B cell (primary cell): ENCODE measurements around the gene PRSS36. TPM values are rescaled to one million over a fixed set of nuclear protein-coding genes. Genes with fewer than 3 reads are reported as not detected.

Source experiments
- ATAC-seq: fragments of 200-7000 bp; cut with Tn5 transposase; one replicate; pipeline ENCODE4 v1.10.0; 2021; ENCODE audit warnings: low read depth, mild to moderate bottlenecking, moderate number of reproducible peaks, moderate library complexity
- CTCF ChIA-PET: fragments of 350-600 bp; sonication (Branson Sonifier 250); formaldehyde crosslinking; loops from one replicate; lab custom pipeline; 2021; ENCODE audit warnings: antibody characterized with exemption, inconsistent platforms; lab: Charles Lee
- POLR2A ChIA-PET: fragments of 350-600 bp; sonication (Branson Sonifier 250); formaldehyde crosslinking; loops from one replicate; lab custom pipeline; 2021; ENCODE audit warnings: antibody characterized with exemption; lab: Charles Lee
- DNase-seq: peaks from one replicate; pipeline ENCODE4 v3.0.0; 2013
- H2AFZ ChIP-seq: 2 replicates; pipeline ENCODE4 v1.6.1; 2012; ENCODE audit warnings: mild to moderate bottlenecking, low read depth, low read length; ENCODE audit not compliant: insufficient read depth, poor library complexity, severe bottlenecking
- H3K27ac ChIP-seq, 2 donors: 1 replicate in 1 of 2; 2 replicates in 1 of 2; pipeline ENCODE4 v1.5.1; 2012 to 2013; ENCODE audit warnings: low read length in 2 of 2, mild to moderate bottlenecking in 2 of 2, moderate library complexity in 1 of 2
- H3K27me3 ChIP-seq, 4 experiments: fragments of 200-600 bp in 1 of 4; sonication (generic) in 1 of 4; replicated peaks in 1 of 4; 1 replicate in 2 of 4; 2 replicates in 2 of 4; pipeline versions ENCODE4 v1.6.1 to v1.7.0; 2013 to 2016; ENCODE audit warnings: low read length in 3 of 4, mild to moderate bottlenecking in 2 of 4, mixed read lengths in 1 of 4, moderate library complexity in 1 of 4; ENCODE audit not compliant: insufficient read depth in 4 of 4, control insufficient read depth in 3 of 4; ENCODE audit errors: control extremely low read depth in 1 of 4
- H3K36me3 ChIP-seq, 2 experiments: replicated peaks in 1 of 2; 1 replicate in 1 of 2; 2 replicates in 1 of 2; pipeline versions ENCODE4 v1.6.1 to v1.7.1; 2013; ENCODE audit warnings: low read length in 1 of 2; ENCODE audit not compliant: insufficient read depth in 2 of 2, control insufficient read depth in 1 of 2; ENCODE audit errors: control extremely low read depth in 1 of 2, extremely low read depth in 1 of 2
- H3K4me1 ChIP-seq, 2 donors: fragments of 200-600 bp in 1 of 2; sonication (generic) in 1 of 2; 1 replicate in 1 of 2; 2 replicates in 1 of 2; pipeline versions ENCODE4 v1.5.1 to v1.6.1; 2013 to 2017; ENCODE audit warnings: low read length in 2 of 2; ENCODE audit not compliant: control insufficient read depth in 2 of 2, insufficient read depth in 2 of 2
- H3K4me2 ChIP-seq: replicated peaks from 2 replicates; pipeline ENCODE3; 2012; ENCODE audit warnings: mild to moderate bottlenecking, low read depth, low read length; ENCODE audit not compliant: poor library complexity, severe bottlenecking
- H3K4me3 ChIP-seq, 5 experiments: fragments of 200-600 bp in 1 of 5; sonication (generic) in 1 of 5; 1 replicate in 3 of 5; 2 replicates in 2 of 5; pipeline versions ENCODE4 v1.5.1 to v1.7.0; 2011 to 2016; ENCODE audit warnings: low read length in 4 of 5, mild to moderate bottlenecking in 4 of 5, low read depth in 2 of 5, control low read depth in 1 of 5, moderate library complexity in 1 of 5; ENCODE audit not compliant: insufficient read depth in 1 of 5; ENCODE audit errors: control extremely low read depth in 1 of 5, extremely low read depth in 1 of 5
- H3K79me2 ChIP-seq: fragments of 200-600 bp; sonication (generic); one replicate; pipeline ENCODE4 v1.6.0; 2016; ENCODE audit warnings: low read length; ENCODE audit not compliant: control insufficient read depth, insufficient read depth
- H3K9ac ChIP-seq: fragments of 200-600 bp; sonication (generic); 2 replicates; pipeline ENCODE4 v1.6.1; 2017; ENCODE audit warnings: mild to moderate bottlenecking, low read length, moderate library complexity
- H3K9me3 ChIP-seq, 3 donors: one replicate each; pipeline versions ENCODE4 v1.6.1 to v1.7.1; 2013; ENCODE audit warnings: low read length in 2 of 3; ENCODE audit not compliant: control insufficient read depth in 2 of 3, insufficient read depth in 1 of 3; ENCODE audit errors: control extremely low read depth in 1 of 3
- H4K20me1 ChIP-seq: 2 replicates; pipeline ENCODE4 v1.6.0; 2012; ENCODE audit warnings: mild to moderate bottlenecking, low read length; ENCODE audit not compliant: insufficient read depth, control insufficient read depth, poor library complexity, severe bottlenecking
- H3K27ac Mint-ChIP-seq: one replicate; pipeline ENCODE4 v1.8.0; 2021; ENCODE audit warnings: mixed read lengths
- H3K27me3 Mint-ChIP-seq: one replicate; pipeline ENCODE4 v1.8.0; 2021; ENCODE audit warnings: mixed read lengths
- H3K4me1 Mint-ChIP-seq: one replicate; pipeline ENCODE4 v1.8.0; 2021; ENCODE audit warnings: mixed read lengths
- H3K4me3 Mint-ChIP-seq: one replicate; pipeline ENCODE4 v1.8.0; 2021; ENCODE audit warnings: mixed read lengths
- H3K9me3 Mint-ChIP-seq: one replicate; pipeline ENCODE4 v1.8.0; 2022; ENCODE audit warnings: mixed read lengths; ENCODE audit not compliant: insufficient read depth
- EZH2 ChIP-seq: IDR thresholded peaks from 2 replicates; pipeline ENCODE4 v1.6.1; 2012; ENCODE audit warnings: borderline replicate concordance, low read depth, mild to moderate bottlenecking, moderate library complexity, low read length; ENCODE audit not compliant: insufficient read depth, poor library complexity, severe bottlenecking
- WGBS: methylation state at CpG from one replicate; pipeline ENCODE4 v1.1.5; 2013; ENCODE audit warnings: missing lambda C conversion rate; ENCODE audit not compliant: insufficient coverage; 5-methylcytosine and 5-hydroxymethylcytosine counted together
- intact Hi-C: fragments of 100-400 bp; cut with micrococcal nuclease; formaldehyde crosslinking; loops from one replicate; pipeline ENCODE4 v1.10.0; 2022
- polyA plus RNA-seq: library from polyadenylated mRNA; depleted of rRNA; stranded (reverse); fragments of >200 nt; gene quantifications from 2 replicates; pipeline ENCODE4 v1.2.3, GENCODE V29; 2012
- total RNA-seq, 2 donors: library from RNA; stranded (reverse); fragments of 120-200 nt in 1 of 2; gene quantifications; 1 replicate in 1 of 2; 2 replicates in 1 of 2; pipeline versions ENCODE4 v1.2.3 to v1.2.4, GENCODE V29; 2013 to 2022
- TF ChIP-seq, protein P1 (sequence below): fragments of 200-600 bp; IDR thresholded peaks from one replicate; pipeline ENCODE4 v1.8.0; 2022; ENCODE audit warnings: antibody characterized with exemption, mild to moderate bottlenecking

PRSS36 gene
- total and polyA plus RNA-seq, 2 donors (not counting 1 experiment from before 2014, with no cell fraction given): 1.0 to 1.6 TPM

DNA sequence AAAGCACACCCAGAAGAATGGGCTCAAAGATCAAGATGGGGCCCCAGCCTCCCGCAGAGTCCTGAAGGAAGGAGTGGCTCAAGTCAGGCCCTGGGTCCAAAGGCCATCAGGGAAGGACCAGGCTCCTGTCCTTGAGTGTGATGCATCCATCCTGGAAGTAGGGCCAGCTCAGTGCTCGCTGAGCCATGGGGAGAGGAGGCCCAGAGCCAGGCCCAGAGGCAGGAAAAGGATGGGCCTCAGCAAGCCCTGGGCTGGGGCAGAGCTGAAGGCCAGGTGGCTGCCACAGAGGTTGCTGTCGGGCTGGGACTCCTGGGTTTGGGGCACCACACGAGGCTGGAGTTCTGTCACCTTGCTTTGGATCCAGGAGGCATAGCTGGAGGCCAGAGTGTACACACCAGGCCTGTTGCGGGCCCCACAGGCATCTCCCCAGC, 18.0 kb downstream of the PRSS36 start:
- DNase-seq (no peak), ATAC-seq (no peak)
- H2AFZ ChIP-seq: no peak overlapping the region
- Mint-ChIP-seq H3K9me3 (no peaks in the 10 kb centered on the region), H3K27ac (no peak overlapping the region), H3K4me1 (no peaks in the 10 kb centered on the region), H3K27me3 (no peaks in the 10 kb centered on the region), H3K4me3 (no peak overlapping the region)
- 89% methylated on average over 5 of the region's 5 CpGs for WGBS
- H4K20me1 ChIP-seq: no peaks in the 10 kb centered on the region
- no peaks in the 10 kb centered on the region for H3K9me3 ChIP-seq
- H3K4me3 ChIP-seq: no peak overlapping the region
- no peaks in the 10 kb centered on the region for H3K4me1 ChIP-seq
- H3K79me2 ChIP-seq: peaks cover 8% of the 10 kb centered on the region
- POLR2A ChIA-PET: no interaction called here
- no peak overlapping the region for H3K9ac ChIP-seq
- H3K36me3 ChIP-seq: peaks cover 0 to 51% of the 10 kb centered on the region in 2 experiments
- no peaks in the 10 kb centered on the region for H3K27me3 ChIP-seq
- intact Hi-C loops: no loop called here
- CTCF ChIA-PET: interaction anchor here (1.0 to 1.2 kb wide), 2 partner anchors 15 to 33 kb away, joined by 3 read pairs; no protein-coding TSS in a partner anchor
- TF ChIP-seq, protein P1, sequence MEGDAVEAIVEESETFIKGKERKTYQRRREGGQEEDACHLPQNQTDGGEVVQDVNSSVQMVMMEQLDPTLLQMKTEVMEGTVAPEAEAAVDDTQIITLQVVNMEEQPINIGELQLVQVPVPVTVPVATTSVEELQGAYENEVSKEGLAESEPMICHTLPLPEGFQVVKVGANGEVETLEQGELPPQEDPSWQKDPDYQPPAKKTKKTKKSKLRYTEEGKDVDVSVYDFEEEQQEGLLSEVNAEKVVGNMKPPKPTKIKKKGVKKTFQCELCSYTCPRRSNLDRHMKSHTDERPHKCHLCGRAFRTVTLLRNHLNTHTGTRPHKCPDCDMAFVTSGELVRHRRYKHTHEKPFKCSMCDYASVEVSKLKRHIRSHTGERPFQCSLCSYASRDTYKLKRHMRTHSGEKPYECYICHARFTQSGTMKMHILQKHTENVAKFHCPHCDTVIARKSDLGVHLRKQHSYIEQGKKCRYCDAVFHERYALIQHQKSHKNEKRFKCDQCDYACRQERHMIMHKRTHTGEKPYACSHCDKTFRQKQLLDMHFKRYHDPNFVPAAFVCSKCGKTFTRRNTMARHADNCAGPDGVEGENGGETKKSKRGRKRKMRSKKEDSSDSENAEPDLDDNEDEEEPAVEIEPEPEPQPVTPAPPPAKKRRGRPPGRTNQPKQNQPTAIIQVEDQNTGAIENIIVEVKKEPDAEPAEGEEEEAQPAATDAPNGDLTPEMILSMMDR: no peak
- TF ChIP-seq EZH2: no peak
- no peak overlapping the region for H3K4me2 ChIP-seq
- no peak overlapping the region for H3K27ac ChIP-seq

- no peaks in the 10 kb centered on the region for H3K9me3 Mint-ChIP-seq
- H3K36me3 ChIP-seq: peaks cover 0 to 52% of the 10 kb centered on the region in 2 experiments
- no peaks in the 10 kb centered on the region for H3K4me1 ChIP-seq
- no peaks in the 10 kb centered on the region for H4K20me1 ChIP-seq
- TF ChIP-seq, protein P1: no peak
- no peak for TF ChIP-seq EZH2
- ATAC-seq: no peak
- H3K79me2 ChIP-seq: peaks cover 8% of the 10 kb centered on the region
- CTCF ChIA-PET: interaction anchor here (1.0 to 1.2 kb wide), 2 partner anchors 15 to 33 kb away, joined by 3 read pairs; no protein-coding TSS in a partner anchor
- H2AFZ ChIP-seq: no peak overlapping the region
- no peaks in the 10 kb centered on the region for H3K27me3 ChIP-seq
- no peak overlapping the region for H3K4me3 Mint-ChIP-seq
- no peak overlapping the region for H3K27ac ChIP-seq
- no peaks in the 10 kb centered on the region for H3K27me3 Mint-ChIP-seq
- no peak overlapping the region for H3K4me3 ChIP-seq
- H3K9ac ChIP-seq: no peak overlapping the region
- WGBS: 95% methylated on average over 10 of the region's 11 CpGs
- H3K4me2 ChIP-seq: no peak overlapping the region
- intact Hi-C loops: no loop called here
- no peak overlapping the region for H3K27ac Mint-ChIP-seq
- no peak for DNase-seq
- no peaks in the 10 kb centered on the region for H3K4me1 Mint-ChIP-seq
- POLR2A ChIA-PET: no interaction called here
- no peaks in the 10 kb centered on the region for H3K9me3 ChIP-seq
Measured at GRCh38 chr16:31131416-31131815, 18.4 kb downstream of the PRSS36 start.
